LNCAP (cell line): Measurements from ENCODE around the gene AIM2.
A peak's percentile ranks its signal among the peaks of the same experiment; 100 is the strongest.

Experiments used
- TF ChIP-seq, protein P1 (sequence below): fragments of 450-650 bp; IDR thresholded peaks from 2 replicates; pipeline ENCODE4 v1.5.1; 2017; ENCODE audit warnings: mild to moderate bottlenecking

Gene AIM2

DNA sequence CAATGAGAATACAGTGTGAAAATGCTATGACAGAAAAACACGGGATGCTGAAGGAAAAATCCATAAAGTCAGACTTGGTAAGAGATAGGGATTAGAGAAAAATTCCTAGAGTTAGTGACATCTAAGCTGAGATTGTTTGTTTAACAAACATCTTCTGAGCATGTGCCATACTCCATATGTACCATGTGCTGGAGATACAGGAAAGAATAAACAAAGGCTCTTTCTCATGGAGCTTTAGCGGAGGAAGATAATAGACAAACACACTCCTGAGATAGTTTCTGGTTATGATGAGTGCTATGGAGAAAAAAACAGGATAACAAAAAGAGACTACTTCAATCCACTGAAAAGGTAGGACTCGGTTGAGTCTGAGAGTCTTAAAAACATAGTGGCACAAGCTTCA lies 22.0 kb upstream of the AIM2 start:
- TF ChIP-seq, protein P1, sequence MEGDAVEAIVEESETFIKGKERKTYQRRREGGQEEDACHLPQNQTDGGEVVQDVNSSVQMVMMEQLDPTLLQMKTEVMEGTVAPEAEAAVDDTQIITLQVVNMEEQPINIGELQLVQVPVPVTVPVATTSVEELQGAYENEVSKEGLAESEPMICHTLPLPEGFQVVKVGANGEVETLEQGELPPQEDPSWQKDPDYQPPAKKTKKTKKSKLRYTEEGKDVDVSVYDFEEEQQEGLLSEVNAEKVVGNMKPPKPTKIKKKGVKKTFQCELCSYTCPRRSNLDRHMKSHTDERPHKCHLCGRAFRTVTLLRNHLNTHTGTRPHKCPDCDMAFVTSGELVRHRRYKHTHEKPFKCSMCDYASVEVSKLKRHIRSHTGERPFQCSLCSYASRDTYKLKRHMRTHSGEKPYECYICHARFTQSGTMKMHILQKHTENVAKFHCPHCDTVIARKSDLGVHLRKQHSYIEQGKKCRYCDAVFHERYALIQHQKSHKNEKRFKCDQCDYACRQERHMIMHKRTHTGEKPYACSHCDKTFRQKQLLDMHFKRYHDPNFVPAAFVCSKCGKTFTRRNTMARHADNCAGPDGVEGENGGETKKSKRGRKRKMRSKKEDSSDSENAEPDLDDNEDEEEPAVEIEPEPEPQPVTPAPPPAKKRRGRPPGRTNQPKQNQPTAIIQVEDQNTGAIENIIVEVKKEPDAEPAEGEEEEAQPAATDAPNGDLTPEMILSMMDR = no peak

- TF ChIP-seq, protein P1 = no peak
These were observed 15.6 kb upstream of the AIM2 start for GRCh38 chr1:159092036-159092760.

GRCh38 chr1:159091607-159092031 lies 15.1 kb upstream of the AIM2 start:
- TF ChIP-seq, protein P1 = no peak

DNA sequence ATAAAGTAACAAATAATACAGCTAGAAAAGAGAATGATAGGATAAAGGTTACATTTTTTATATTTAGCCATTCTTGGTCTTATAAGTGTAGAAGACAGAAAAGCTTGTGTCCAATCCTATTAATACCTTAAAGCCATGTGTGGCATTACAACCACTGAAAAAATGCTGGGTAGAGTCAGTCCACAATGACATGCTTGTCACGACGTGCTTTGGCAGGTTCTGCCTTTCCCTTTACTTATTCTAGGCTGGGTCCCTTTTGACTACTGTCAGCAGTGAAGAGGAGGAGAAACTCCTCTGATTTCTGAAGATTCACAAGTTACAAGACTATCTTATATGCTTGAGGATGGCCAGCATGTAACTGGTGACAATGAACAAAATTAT lies 14.6 kb upstream of the AIM2 start:
- TF ChIP-seq, protein P1 = no peak

- TF ChIP-seq, protein P1 = no peak
These were observed 14.0 kb upstream of the AIM2 start for GRCh38 chr1:159090286-159091179.

- TF ChIP-seq, protein P1 = peak; percentile 88
These were observed 12.7 kb upstream of the AIM2 start for GRCh38 chr1:159089184-159089791.

DNA sequence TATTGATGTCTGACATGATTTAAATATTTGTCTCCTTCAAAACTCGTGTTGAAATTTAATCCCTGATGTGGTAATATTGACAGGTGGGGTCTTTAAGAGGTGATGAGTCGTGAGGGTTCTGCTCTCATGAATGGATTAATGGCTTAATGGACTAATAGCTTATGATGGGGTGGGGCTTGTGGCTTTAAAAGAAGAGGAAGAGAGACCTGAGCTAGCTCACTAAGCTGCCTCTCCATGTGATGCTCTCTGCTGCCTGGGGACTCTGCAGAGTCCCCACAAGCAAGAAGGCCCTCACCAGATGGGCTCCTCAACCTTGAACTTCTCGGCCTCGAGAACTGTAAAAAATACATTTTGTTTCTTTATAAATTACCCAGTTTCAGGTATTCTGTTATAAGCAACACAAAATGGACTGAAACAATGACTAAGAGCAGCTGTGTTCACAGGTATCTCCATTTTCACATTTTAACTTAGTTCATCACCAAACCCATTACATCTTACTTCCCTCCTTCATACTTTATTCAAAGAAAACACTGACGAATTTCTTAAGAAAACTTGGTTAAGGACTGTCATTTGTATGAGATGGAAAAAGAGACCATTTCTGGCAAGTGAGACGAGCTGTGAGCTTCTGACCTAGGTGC lies 12.1 kb upstream of the AIM2 start:
- TF ChIP-seq, protein P1 = no peak
